OCI-LY7 (cell line): ENCODE data around the gene TNPO1.

ENCODE experiments used
- EZH2phosphoT487 ChIP-seq: fragments of 200-600 bp; sonication (generic); IDR thresholded peaks from 2 replicates; pipeline ENCODE4 v1.6.1; 2018; ENCODE audit warnings: low read depth, borderline replicate concordance, mild to moderate bottlenecking, mixed run types, antibody characterized with exemption, low read length, moderate library complexity, mixed read lengths
- TF ChIP-seq, protein P1 (sequence below): fragments of 200-600 bp; sonication (generic); conservative IDR thresholded peaks from 2 replicates; pipeline ENCODE4 v1.5.1; 2014; ENCODE audit warnings: mild to moderate bottlenecking, antibody characterized with exemption, low read length, moderate library complexity, mixed read lengths

DNA sequence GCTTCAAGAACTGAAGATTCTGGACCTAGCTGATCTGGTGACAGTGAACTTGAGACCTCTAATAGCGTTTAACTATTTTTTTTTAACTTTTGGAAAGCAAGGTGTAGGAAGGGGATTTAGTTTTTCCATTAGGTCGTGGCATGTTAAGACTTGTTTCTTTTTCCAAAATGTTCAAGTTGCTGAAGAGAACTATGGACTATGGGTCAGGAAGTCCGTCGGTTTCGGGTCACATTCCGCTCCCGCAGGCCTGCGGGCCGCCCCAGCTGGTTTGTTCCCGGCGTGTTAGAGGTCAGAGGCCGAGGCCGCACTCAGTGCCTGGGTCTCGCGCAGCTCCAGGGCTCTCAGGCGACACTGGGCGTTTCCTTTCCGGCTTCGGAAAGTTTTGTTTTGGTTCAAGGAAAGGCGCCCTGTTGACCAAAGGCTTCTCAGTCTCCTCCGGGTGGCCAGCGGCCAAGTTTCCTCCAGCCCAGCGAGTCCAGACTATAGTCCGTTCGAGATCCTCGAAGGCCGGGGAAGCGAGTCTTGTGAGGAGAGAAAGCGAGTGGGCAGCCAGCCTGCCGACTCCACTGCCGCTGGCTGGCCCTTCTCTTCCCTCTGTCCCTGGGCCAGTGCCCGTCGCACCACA, 138.8 kb downstream of the TNPO1 start:
- TF ChIP-seq, protein P1, sequence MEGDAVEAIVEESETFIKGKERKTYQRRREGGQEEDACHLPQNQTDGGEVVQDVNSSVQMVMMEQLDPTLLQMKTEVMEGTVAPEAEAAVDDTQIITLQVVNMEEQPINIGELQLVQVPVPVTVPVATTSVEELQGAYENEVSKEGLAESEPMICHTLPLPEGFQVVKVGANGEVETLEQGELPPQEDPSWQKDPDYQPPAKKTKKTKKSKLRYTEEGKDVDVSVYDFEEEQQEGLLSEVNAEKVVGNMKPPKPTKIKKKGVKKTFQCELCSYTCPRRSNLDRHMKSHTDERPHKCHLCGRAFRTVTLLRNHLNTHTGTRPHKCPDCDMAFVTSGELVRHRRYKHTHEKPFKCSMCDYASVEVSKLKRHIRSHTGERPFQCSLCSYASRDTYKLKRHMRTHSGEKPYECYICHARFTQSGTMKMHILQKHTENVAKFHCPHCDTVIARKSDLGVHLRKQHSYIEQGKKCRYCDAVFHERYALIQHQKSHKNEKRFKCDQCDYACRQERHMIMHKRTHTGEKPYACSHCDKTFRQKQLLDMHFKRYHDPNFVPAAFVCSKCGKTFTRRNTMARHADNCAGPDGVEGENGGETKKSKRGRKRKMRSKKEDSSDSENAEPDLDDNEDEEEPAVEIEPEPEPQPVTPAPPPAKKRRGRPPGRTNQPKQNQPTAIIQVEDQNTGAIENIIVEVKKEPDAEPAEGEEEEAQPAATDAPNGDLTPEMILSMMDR: no peak
- no peak for TF ChIP-seq EZH2phosphoT487
